Measurements from ENCODE around the gene HEMK1.

DNA sequence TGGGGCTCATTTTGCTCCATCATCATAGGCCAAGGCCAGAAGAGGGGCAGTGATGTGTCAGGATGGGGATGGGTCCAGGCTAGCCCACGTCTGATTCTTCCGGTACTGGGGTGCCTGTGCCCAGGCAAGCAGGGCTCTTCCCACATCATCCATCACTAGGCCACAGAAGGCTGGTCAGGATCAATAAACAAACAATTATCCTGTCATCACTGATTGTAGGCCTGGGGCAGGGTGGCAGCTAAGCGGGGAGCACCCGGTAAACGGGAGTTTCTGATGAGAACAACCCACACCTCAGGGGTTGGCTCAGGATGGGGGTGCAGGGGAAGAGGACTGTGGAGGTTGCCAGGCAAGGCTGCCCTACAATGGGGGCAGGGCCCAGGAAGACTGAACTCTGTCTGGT is 47.8 kb upstream of the HEMK1 start:
- TF ChIP-seq, protein P1, sequence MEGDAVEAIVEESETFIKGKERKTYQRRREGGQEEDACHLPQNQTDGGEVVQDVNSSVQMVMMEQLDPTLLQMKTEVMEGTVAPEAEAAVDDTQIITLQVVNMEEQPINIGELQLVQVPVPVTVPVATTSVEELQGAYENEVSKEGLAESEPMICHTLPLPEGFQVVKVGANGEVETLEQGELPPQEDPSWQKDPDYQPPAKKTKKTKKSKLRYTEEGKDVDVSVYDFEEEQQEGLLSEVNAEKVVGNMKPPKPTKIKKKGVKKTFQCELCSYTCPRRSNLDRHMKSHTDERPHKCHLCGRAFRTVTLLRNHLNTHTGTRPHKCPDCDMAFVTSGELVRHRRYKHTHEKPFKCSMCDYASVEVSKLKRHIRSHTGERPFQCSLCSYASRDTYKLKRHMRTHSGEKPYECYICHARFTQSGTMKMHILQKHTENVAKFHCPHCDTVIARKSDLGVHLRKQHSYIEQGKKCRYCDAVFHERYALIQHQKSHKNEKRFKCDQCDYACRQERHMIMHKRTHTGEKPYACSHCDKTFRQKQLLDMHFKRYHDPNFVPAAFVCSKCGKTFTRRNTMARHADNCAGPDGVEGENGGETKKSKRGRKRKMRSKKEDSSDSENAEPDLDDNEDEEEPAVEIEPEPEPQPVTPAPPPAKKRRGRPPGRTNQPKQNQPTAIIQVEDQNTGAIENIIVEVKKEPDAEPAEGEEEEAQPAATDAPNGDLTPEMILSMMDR (IDR thresholded peaks at IDR 0.05; ENCODE audit: low read depth, low read length, poor library complexity, severe bottlenecking), result no peak
- TF ChIP-seq EZH2phosphoT487 (IDR thresholded peaks at IDR 0.05; ENCODE audit: borderline replicate concordance, low read length), result no peak

Measured in DOHH2 (cell line).